GM21528 (cell line): ENCODE measurements around the gene IRX6.

Experiments used
- ATAC-seq: cut with Tn5 transposase; IDR thresholded peaks from one replicate; pipeline ENCODE4 v1.9.1; 2021; ENCODE audit warnings: mild to moderate bottlenecking, moderate library complexity; ENCODE audit not compliant: unreplicated experiment, low FRiP score

The IRX6 gene

DNA sequence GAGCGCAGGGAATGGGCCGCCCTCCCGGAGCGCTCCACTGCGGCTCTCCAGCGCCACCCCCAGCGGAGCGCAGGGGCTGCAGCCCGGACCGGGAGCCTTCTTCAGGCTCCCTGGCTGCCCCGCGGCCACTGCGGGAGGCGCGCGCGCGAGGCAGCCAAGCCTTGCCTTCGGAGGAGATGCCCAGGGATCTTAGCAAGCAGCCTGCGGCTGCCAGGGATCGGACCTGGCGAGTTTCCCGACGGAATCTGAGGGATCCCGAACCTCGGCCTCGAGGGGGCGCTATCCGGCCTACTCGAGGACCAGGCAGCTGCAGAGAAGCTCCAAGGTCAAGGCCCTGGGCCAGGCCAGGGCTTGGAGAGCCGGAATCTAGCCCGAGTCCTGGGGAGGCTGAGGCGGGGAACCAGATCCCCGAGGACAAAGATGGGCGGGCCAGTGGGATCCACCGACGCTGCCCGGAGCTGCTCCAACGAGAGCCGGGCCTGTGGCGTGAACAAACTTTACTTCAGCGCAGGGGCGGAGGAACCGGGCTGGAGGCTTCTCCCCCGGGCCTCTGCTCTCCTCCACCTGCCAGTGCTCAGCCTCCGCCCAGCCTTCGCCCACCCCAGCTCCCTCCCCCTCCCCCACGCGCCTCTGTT, at the start of gene IRX6:
Gene IRX6 (plus strand): TSS at position 567 of the 635 bp plus-strand sequence. CDS start 889 bp downstream, outside the sequence.
- ATAC-seq, result no peak

DNA sequence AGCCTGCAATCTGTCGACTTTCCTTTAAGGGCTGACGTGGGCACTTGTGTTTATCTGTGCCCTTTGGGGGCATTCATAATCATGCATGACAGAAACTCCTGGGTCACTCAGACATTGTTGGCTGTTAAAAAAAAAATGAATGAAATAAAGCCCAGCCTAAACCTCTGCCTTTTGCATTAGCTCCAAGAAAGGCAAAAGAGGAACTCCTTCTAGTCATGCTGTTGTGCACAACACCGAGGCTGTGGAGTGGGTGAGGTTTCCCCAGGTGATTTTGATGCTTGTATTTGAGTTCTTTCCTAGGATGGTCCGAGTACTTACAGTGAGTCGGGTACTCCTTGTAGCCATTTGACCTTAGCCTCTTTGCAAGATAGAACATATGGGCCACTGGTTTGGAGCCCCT, 49.6 kb upstream of the IRX6 start:
- ATAC-seq, result no peak

DNA sequence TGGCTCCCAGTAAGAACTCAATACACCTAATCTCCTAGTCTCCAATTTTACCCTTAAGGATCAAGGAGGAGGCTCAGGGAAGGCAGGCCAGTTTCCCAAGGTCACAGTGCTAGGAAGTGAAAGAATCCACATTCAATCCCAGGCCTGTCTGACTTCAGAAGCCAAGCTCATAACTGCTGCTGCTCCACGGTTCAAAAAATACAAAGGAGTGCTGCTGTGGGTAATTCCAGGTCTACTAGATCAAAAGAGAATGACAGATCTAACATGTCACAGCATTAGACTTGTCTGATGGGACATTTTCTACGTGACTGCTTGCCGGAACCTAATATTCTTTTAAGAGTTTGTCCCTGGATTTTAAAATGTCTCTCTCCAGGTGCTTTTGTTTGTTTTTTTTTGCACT, 48.8 kb upstream of the IRX6 start:
- ATAC-seq, result no peak

DNA sequence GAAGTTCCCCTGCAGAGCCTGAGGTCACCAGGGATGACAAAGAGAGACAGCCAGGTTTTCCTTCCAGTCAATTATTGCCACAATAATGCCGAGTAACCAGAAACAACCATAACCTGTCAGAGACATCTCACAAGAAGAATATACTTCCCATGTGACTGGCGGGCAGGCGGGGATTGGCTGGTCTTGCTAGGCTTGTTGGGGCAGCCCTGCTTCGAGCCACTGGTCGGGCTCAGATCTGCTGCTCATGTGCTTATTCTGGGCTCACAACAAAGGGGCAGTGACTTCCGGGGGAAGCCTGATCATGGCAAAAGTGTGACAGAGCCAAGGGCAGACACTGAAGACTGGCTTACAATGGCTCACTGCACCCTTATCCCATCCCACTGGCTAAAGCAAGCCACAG, 48.1 kb upstream of the IRX6 start:
- ATAC-seq, result no peak

DNA sequence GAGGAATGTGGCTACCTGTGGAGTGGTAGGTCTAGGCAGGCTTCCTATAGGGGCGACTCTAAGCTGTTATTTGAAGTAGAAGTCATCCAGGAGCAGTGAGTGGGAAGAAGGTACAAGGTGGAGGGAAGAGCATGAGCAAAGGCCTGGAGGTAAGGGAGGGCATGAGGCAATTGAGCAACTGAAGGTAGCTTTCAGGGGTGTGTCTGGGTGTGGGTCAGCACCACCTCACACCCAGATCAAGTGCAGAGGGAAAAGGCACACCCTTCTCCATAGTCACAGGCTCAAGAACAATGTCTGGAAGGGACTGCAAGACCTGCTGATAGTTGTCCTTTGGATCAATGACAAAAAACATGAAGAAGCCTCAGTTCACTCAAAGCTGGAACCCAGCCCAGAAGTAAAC, 46.5 kb upstream of the IRX6 start:
- ATAC-seq, result no peak

DNA sequence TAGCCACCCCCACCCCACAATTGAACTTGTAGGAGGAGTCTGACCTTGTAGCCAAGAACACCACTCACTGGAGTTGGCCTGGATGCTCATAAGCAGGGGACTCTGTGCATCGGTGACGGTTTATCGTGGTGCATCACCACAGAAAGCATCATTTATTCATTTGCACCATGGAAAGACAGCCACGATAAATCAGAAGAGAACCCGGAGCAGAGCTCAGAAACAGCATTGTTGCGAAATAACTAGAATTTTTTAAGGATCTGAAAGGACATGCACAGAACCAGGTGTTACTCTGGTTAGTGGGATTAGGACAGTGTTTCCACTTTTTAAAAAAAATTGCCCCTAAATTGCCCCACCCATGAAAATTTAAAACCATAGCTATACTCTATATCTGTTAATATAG, 44.4 kb upstream of the IRX6 start:
- no peak for ATAC-seq

DNA sequence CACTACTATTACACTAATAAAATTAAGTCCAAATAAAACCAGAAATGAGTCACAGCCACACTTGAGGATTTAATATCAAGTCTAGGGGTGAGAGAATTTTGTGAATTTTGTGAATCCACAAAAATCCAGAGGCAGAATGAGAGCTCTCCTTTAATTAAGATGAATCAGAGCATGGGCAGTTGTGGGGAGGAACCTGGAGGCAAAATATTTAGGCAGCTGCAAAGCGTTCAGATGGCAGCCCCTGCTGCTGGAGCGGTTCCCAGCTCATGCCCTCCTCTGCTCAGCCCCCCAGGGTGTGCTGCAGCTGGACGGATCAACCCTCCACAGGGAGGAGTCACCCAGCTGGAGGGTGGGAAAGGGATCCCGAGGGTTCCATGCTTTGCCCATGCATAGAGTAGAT, 43.4 kb upstream of the IRX6 start:
- no peak for ATAC-seq

DNA sequence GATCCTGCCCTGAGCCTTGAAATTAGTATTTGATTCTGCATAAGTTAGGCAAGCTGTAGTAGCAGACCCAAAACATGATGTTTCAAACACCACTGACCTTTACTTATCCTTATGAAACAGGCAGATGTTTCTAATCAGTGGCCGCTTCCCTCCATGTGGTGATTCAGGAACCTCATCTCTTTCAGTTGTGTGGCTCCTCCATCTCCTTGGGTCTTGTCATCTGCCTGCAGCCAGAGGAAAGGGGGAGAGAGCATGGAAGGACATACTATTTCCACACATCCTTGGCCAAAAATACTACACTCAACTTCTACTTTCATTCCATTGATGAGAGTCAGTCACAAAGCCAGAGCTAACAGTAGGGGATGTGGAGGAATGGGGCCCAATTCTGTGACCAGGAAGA, 41.6 kb upstream of the IRX6 start:
- no peak for ATAC-seq

DNA sequence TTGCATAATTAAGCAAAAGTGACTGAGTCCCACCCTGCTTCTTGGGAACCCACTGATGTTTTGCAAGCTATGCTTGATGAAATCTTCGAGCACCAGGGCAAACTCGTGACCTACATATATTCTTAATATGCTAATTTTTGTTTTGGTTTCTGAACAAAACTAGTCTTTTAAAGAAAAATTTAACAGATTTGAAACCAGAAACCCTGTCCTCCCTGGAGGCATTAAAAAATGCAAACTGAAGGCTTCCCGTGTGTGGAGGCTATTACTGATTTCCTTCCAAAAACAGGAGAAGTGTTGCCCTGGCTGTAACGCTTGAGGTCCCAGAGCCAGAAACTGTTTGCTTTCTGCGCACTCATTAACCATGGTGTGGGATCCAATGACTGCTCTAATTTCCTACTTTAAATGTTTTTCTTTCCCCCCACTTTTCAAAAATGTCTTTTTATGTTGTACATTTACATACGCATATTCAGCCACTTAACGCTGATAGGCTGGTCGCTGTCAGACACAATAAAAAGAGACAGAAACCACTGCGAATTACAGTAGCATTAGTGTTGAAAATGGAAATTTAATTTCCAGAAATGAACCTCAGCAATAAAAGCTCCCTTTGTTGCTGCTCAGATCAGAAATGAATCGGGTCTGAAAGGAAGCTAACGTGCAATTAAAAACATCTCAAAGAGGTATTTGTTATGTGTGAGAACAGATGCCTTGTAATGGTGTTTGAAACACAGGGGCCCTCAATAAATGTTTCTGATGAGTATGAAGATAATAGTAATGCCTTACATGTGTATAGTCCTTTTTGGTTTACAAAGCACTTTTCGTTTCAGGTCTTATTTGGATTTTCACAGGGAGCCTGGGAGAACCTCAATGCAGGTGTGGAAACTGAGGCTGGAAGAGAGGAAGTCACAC, 39.9 kb upstream of the IRX6 start:
- ATAC-seq, result no peak

DNA sequence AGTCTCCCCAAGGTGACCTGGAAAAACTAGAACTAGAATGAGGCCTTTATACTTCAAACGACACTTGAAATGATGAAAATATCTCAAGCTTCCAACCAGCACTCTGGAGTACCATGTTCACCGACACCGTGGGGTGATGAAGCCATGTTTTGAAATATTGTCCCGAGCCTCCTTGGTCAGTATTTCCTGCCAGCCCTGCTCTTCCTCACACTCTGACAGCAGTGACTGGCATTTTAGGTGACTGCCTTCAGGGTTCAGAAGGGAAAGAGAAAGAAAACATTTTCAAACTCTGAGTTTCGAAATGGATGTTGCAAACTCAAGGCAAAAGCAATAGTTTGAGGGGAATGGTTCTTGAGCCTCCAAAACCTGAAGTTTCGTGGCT, 39.3 kb upstream of the IRX6 start:
- ATAC-seq, result no peak

DNA sequence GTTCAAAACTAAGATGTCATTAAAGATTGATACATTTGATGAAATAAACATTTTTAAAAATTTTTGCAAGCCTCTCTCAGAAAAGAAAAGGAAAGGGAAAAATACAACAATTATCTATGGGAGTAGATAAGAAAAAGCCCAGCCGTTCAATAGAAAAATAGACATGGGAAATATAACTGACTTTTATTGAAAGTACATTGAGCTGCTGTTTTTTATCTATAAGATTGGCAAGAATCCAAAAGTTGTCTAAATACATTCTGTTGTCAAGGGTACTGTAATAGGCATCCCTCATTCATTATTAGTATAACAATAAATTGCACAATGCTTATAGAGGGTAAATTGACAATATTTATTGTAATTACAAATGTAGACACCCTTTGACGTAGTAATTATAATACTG, 38.4 kb upstream of the IRX6 start:
- no peak for ATAC-seq

DNA sequence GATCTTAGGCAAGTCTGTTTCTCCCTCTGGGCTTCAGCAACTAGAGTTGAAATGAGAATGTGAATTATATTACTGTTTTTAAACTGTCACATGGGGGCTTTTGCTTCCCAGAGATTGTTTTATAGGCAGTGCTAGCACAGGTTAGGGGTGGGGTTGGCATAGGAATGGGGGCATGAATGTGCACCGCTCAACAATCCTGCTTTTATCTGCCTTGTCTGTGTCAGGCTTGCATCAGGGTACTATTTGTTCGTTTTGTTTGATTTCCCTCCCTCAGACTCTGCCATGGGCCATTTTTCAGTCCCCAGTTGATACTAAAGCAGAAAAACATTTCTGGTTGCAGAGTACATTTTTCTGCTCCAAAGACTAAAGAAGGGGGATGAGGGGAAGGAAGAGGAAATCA, 34.6 kb upstream of the IRX6 start:
- ATAC-seq, result no peak

DNA sequence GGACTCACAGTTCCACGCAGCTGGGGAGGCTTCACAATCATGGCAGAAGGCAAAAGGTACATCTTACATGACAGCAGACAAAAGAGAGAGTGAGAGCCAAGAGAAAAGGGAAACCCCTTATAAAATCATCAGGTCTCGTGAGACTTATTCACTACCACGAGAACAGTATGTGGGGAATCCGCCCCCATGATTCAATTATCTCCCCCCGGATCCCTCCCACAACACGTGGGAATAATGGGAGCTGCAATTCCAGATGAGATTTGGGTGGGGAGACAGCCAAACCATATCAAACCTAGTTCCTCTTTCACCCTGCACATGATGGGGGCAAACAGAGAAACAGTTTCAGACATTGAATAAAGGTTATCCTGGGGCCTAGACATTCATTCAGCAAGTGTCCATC, 32.2 kb upstream of the IRX6 start:
- ATAC-seq, result no peak

DNA sequence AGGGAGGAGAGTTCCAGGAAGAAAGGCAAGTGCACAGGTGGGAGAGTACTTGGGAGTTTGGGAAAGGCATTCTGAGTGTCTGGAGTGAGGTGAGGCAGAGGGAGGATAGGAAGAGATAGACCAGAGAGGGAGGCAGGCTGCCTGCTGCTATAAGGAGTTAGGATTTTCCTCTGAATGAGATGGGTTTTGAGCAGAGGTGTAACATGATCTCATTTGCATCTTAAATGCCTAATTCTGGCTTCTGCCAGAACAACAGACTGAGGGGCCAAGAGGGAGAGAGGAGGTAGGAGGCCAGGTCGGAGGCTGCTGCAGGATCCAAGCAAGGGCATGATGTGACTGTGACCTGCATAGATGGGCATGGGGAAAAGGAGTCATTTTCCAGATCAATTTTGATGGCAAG, 31.5 kb upstream of the IRX6 start:
- no peak for ATAC-seq

DNA sequence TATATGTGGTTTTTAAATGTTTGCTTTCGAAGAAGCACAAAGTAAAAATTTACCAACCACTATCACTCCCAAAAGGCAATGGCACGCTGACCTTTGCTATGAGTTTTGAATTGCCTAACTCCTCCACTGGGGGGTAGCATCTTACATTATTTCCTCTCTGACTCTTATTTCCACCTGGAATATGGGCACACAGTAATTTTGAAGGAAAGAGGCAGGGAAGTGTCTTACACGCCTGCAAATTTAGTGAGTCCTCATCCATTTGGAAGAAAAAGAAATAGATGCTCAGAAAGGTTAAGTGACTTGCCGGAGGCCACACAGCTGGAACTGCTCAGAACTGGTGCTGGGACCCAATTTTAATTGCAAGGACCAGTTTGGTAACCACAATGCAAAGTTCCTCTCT, 29.9 kb upstream of the IRX6 start:
- no peak for ATAC-seq

DNA sequence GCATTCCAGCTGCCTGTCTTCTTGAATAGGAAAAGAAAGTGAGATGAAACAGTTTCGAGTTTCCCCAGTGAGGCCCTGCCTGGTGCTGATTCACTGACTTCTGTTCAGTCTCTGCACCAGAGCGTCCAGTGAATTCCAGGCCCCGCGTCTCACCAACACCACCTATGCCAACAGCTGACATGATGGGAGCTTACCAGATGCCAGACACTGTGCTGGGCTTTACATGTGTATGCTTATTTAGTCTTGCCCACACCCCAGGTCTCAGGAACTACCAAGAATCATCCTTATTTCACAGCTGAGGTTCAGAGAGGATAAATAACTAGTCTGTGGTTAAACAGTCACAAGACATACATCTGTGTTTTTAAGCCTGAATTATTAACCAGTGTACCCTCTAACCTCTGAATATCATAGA, 29.1 kb upstream of the IRX6 start:
- no peak for ATAC-seq

DNA sequence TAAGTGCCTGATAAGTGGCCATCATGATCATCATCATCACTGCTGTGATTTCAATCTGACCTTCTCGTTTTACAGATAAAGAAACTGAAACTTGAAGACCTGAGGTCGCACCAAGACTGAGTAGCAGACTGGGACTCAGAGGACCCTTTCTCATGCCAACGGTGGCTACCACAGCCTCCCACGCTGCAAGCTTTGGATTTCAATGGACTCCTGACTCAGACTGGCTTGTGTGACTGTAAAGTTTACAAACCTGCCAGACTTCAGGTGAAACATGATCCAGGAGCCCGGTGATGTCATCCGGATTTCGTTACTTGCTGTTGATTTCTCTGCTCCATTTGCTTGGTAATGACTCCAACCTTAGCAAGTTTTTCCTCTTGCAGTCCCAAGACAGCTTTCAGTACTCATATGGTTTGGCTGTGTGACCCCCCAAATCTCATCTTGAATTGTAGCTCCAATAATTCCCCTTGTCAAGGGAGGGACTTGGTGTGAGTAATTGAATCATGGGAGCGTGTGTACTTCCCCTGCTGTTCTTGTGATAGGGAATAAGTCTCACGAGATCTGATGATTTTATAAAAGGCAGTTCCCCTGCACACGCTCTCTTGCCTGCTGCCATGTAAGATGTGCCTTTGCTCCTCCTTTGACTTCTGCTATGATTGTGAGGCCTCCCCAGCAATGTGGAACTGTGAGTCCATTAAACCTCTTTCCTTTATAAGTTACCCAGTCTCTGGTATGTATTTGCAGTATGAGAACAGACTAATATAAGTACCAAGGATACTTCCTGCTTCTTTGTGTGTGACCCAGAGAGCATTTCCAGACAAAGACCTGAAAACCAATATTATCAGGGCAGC, 26.7 kb upstream of the IRX6 start:
- no peak for ATAC-seq

DNA sequence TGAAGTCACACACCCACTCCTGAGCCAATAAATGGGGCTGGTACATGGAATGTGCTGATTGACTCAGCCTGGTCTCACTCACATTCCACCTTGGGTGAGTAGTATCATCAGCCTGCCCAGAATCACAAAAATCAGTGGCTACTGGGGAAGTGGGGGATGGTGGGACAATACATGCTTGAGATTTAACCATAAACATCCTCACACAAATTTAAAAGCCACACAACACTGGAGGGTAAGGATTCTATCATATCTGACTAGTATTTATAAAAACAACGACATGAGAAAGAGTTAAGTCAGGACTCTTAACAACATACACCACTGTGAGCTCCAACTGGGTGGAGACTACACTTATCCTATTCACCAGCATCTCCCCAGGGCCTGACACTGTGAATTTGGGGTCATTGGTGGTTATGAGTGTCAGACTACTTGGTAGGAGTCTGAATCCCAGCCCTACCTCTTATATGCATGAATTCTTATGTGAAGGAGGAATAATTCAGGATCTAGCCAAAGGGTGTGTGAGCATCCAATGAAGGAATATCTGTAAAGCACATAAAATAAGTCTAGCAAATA, 26.0 kb upstream of the IRX6 start:
- no peak for ATAC-seq

DNA sequence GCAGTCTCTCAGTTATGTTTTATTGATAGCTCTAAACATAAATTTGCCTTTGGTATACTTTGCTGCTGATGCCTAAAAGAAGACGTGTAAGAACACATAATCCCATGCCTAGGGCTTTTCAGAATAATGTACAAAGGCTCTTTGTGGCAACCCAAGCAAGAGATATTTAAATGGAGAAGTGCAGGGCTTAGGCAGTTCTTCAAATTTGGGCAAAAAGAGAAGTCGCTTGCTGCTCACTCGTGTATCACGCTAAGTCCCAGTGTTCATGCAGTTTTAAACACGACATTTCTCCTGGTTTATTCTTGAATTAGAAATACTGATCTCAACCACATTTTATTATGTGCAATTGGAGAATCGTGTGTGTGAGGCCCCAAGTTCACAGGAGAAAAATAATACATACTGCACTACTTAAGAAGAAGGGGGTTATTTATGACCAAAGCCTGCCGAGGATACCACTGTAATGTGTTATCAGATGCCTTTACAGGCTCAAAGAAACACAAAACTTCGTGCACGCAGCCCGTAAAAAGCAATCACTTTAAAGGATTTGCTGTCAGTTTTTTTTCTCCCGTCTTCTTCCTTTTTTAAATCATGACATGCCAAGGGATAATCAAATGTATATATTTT, 22.5 kb upstream of the IRX6 start:
- no peak for ATAC-seq

DNA sequence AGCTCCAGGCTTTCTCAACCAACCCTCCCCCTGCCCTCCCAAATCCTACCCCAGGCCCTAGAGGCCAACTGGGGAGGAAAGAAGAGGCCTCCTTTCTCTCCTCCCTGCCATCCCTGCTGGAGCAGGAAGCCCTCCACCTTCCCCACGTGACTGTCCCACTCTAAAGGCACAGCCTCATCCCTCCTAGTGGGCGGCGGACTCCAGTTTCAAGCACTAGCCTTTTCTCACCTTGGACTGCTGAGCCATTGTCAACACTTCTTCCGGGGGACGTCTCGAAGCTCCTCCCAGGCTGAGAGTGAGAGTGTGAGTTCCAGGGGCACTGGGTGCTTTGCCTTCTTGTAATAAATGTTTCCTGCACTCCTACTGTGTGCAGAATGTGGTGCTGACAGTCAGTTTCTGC, 21.4 kb upstream of the IRX6 start:
- no peak for ATAC-seq
